ENCODE measurements around the gene RPP14.

DNA sequence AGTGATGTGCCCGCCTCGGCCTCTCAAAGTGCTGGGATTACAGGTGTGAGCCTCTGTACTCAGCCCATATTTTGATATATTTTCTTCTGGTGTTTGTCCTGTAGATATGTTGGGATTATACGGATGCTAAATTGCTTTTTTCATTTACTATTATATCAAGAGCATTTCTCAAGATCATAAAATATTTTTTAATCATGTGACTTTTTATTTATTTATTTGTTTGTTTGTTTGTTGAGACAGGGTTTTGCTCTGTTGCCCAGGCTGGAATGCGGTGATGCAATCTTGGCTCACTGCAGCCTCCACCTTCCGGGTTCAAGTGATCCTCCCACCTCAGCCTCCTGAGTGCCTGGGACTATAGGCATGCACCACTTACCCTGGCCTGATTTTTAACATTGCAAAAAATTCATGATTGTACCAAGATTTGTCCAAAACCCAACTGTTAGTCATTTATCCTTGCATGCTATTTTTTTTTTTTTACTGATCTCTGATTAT, 23.9 kb downstream of the RPP14 start:
- TF ChIP-seq, protein P1, sequence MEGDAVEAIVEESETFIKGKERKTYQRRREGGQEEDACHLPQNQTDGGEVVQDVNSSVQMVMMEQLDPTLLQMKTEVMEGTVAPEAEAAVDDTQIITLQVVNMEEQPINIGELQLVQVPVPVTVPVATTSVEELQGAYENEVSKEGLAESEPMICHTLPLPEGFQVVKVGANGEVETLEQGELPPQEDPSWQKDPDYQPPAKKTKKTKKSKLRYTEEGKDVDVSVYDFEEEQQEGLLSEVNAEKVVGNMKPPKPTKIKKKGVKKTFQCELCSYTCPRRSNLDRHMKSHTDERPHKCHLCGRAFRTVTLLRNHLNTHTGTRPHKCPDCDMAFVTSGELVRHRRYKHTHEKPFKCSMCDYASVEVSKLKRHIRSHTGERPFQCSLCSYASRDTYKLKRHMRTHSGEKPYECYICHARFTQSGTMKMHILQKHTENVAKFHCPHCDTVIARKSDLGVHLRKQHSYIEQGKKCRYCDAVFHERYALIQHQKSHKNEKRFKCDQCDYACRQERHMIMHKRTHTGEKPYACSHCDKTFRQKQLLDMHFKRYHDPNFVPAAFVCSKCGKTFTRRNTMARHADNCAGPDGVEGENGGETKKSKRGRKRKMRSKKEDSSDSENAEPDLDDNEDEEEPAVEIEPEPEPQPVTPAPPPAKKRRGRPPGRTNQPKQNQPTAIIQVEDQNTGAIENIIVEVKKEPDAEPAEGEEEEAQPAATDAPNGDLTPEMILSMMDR (IDR thresholded peaks at IDR 0.05; ENCODE audit: low read depth, low read length), result no peak
- TF ChIP-seq POLR2A (IDR thresholded peaks at IDR 0.05; ENCODE audit: extremely low read depth, insufficient read length), result no peak

All from NB4 (cell line).